Endothelial cell of umbilical vein (primary cell): ENCODE measurements around the gene HES7. TPM values are rescaled to one million over a fixed set of nuclear protein-coding genes. Genes with fewer than 3 reads are reported as not detected.

Experiments
- BruUV-seq: library from RNA; stranded (reverse); fragments of 400-500 nt; replicated peaks from 2 replicates; lab custom pipeline; 2021; lab: Mats Ljungman, UMichigan
- CTCF ChIA-PET: fragments of 300-600, 350-600 bp; sonication (Branson Sonifier 250); formaldehyde crosslinking; loops from one replicate; lab custom pipeline; 2021; ENCODE audit warnings: antibody characterized with exemption, inconsistent platforms; lab: Charles Lee
- POLR2A ChIA-PET: fragments of 300-600, 350-600 bp; sonication (Branson Sonifier 250); formaldehyde crosslinking; loops from one replicate; lab custom pipeline; 2021; ENCODE audit warnings: antibody characterized with exemption, inconsistent platforms; lab: Charles Lee
- DNase-seq: peaks from one replicate; pipeline ENCODE4 v3.0.0-alpha.2; 2011; ENCODE audit warnings: low read depth, low spot score
- FAIRE-seq: peaks from 2 replicates; lab custom pipeline; 2011; peaks lifted over from hg19 to GRCh38; lab: Jason Lieb, UNC
- H2AFZ ChIP-seq: 2 replicates; pipeline ENCODE4 v1.6.0; 2012; ENCODE audit warnings: low read depth, low read length, control low read depth, inconsistent platforms
- H3K27ac ChIP-seq: 2 replicates; pipeline ENCODE4 v1.5.1; 2011; ENCODE audit warnings: low read depth, mild to moderate bottlenecking, control low read depth, low read length, moderate library complexity; ENCODE audit not compliant: insufficient read depth
- H3K27me3 ChIP-seq, 2 experiments: 2 replicates each; pipeline versions ENCODE4 v1.6.0 to v1.6.1; 2011; ENCODE audit warnings: low read length in 2 of 2, mixed read lengths in 1 of 2; ENCODE audit not compliant: control insufficient read depth in 2 of 2, insufficient read depth in 2 of 2
- H3K36me3 ChIP-seq, 2 experiments: 2 replicates in 1 of 2; 3 replicates in 1 of 2; pipeline ENCODE4 v1.5.1; 2011; ENCODE audit warnings: low read length in 2 of 2, mild to moderate bottlenecking in 1 of 2, moderate library complexity in 1 of 2; ENCODE audit not compliant: control insufficient read depth in 2 of 2, insufficient read depth in 2 of 2; ENCODE audit errors: extremely low read depth in 1 of 2
- H3K4me1 ChIP-seq: 3 replicates; pipeline ENCODE4 v1.5.1; 2011; ENCODE audit warnings: mild to moderate bottlenecking, low read length; ENCODE audit not compliant: control insufficient read depth, insufficient read depth; ENCODE audit errors: extremely low read depth
- H3K4me2 ChIP-seq: 2 replicates; pipeline ENCODE4 v1.6.1; 2011; ENCODE audit warnings: low read length, control low read depth, mixed read lengths; ENCODE audit not compliant: insufficient read depth
- H3K4me3 ChIP-seq, 3 experiments: fragments of 200-600 bp in 1 of 3; sonication (generic), shearing (Covaris generic) in 1 of 3; replicated peaks in 1 of 3; 2 replicates each; pipeline ENCODE4 v1.5.1; 2011 to 2016; ENCODE audit warnings: control low read depth in 3 of 3, low read length in 3 of 3, mild to moderate bottlenecking in 2 of 3, inconsistent platforms in 1 of 3, low read depth in 1 of 3, moderate library complexity in 1 of 3; ENCODE audit not compliant: insufficient read depth in 1 of 3
- H3K79me2 ChIP-seq: 2 replicates; pipeline ENCODE4 v1.6.0; 2012; ENCODE audit warnings: low read length, inconsistent platforms; ENCODE audit not compliant: control insufficient read depth, insufficient read depth
- H3K9ac ChIP-seq: replicated peaks from 2 replicates; pipeline ENCODE3; 2011; ENCODE audit warnings: low read length, control low read depth; ENCODE audit not compliant: insufficient read depth; ENCODE audit errors: extremely low read depth
- H3K9me1 ChIP-seq: replicated peaks from 3 replicates; pipeline ENCODE4 v1.6.0; 2011; ENCODE audit warnings: mild to moderate bottlenecking, low read length; ENCODE audit not compliant: control insufficient read depth, insufficient read depth; ENCODE audit errors: extremely low read depth
- H3K9me3 ChIP-seq: replicated peaks from 2 replicates; pipeline ENCODE4 v1.5.1; 2012; ENCODE audit warnings: low read length, inconsistent platforms; ENCODE audit not compliant: control insufficient read depth, insufficient read depth
- H4K20me1 ChIP-seq: replicated peaks from 2 replicates; pipeline ENCODE3; 2011; ENCODE audit warnings: mild to moderate bottlenecking, low read length; ENCODE audit not compliant: control insufficient read depth, insufficient read depth; ENCODE audit errors: extremely low read depth
- EZH2 ChIP-seq: IDR thresholded peaks from 2 replicates; pipeline ENCODE4 v1.6.1; 2012; ENCODE audit warnings: borderline replicate concordance, low read depth, mild to moderate bottlenecking, moderate library complexity, low read length, inconsistent platforms; ENCODE audit not compliant: severe bottlenecking
- FOS ChIP-seq: IDR thresholded peaks from 2 replicates; pipeline ENCODE4 v1.6.1; 2011; ENCODE audit warnings: mild to moderate bottlenecking, low read length, moderate library complexity, borderline replicate concordance; ENCODE audit not compliant: insufficient read depth
- GATA2 ChIP-seq: IDR thresholded peaks from 2 replicates; pipeline ENCODE4 v1.7.0; 2011; ENCODE audit warnings: low read depth, mild to moderate bottlenecking, moderate library complexity, mixed read lengths, low read length; ENCODE audit not compliant: insufficient read length, insufficient read depth
- JUN ChIP-seq: IDR thresholded peaks from 2 replicates; pipeline ENCODE4 v1.6.1; 2011; ENCODE audit warnings: borderline replicate concordance, low read depth; ENCODE audit not compliant: insufficient read length, insufficient read depth
- MAX ChIP-seq: IDR thresholded peaks from 2 replicates; pipeline ENCODE4 v1.6.1; 2011; ENCODE audit not compliant: insufficient read depth, insufficient read length
- MYC ChIP-seq: IDR thresholded peaks from one replicate; pipeline ENCODE4 v1.6.1; 2011; ENCODE audit warnings: mild to moderate bottlenecking, low read depth, low read length
- POLR2A ChIP-seq: IDR thresholded peaks from 2 replicates; pipeline ENCODE4 v1.6.1; 2012; ENCODE audit warnings: low read depth, mild to moderate bottlenecking, control low read depth, low read length
- POLR2AphosphoS5 ChIP-seq: IDR thresholded peaks from 2 replicates; pipeline ENCODE4 v1.6.1; 2012; ENCODE audit warnings: low read depth, mild to moderate bottlenecking, control low read depth, low read length, moderate library complexity; ENCODE audit not compliant: insufficient read depth
- dilution Hi-C: fragments of 300-500 bp; cut with MboI; formaldehyde crosslinking; loops from one replicate; pipeline ENCODE4 v1.15.0; 2019; ENCODE audit warnings: low sequenced_read_pairs; ENCODE audit not compliant: extremely low pct_ligation_motif_present
- intact Hi-C: fragments of 100-400 bp; cut with micrococcal nuclease; formaldehyde crosslinking; loops from one replicate; pipeline ENCODE4 v1.10.0; 2022
- polyA plus RNA-seq, 4 experiments: library from polyadenylated mRNA; depleted of rRNA in 3 of 4; stranded (reverse) in 3 of 4; unstranded in 1 of 4; fragments of >200 nt; gene quantifications; 2 replicates each; pipeline versions ENCODE4 v1.2.1 to v1.2.3, GENCODE V29; 2011 to 2012; ENCODE audit warnings: missing spikeins in 1 of 4
- total RNA-seq: library from RNA; stranded (reverse); gene quantifications from 2 replicates; pipeline ENCODE4 v1.2.3, GENCODE V29; 2021
- TF ChIP-seq, protein P1 (sequence below), 2 donors: IDR thresholded peaks; 1 replicate in 1 of 2; 2 replicates in 1 of 2; pipeline ENCODE4 v1.5.1; 2011; ENCODE audit warnings: low read length in 2 of 2, mild to moderate bottlenecking in 2 of 2, moderate library complexity in 2 of 2, control low read depth in 1 of 2, inconsistent platforms in 1 of 2, low read depth in 1 of 2; ENCODE audit not compliant: insufficient read depth in 1 of 2; ENCODE audit errors: extremely low read depth in 1 of 2

HES7 gene
- total and polyA plus RNA-seq, 2 donors (not counting 3 experiments of a cell fraction or from before 2014, with no cell fraction given): 0.19 to 0.51 TPM

DNA sequence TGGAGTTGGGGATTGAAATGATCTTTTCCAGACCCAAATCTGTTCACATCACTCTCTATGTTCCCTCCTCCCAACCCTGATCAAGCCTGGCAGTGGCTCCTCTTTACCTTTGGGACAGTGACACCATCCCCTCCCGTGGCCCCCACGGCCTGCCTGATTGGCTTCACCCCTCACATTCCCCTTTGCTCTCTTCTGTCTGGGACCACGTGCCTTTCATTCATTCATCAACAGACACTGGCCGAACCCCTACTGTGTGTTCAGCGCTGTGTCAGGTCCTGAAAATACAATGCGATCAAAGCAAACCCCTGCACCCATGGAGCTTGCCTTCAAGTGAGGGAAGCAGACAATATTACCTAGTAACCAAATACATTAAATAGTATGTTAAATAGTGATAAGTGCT, 34.2 kb downstream of the HES7 start:
- Histone ChIP-seq H3K27me3 (peaks cover 2 to 6% of the 10 kb centered on the region in 2 experiments), H3K9me1 (no peaks in the 10 kb centered on the region), H3K4me2 (no peak overlapping the region), H3K79me2 (no peaks in the 10 kb centered on the region), H3K27ac (no peak overlapping the region), H3K36me3 (no peaks in the 10 kb centered on the region), H3K9ac (no peak overlapping the region), H3K4me1 (no peaks in the 10 kb centered on the region), H4K20me1 (no peaks in the 10 kb centered on the region), H3K4me3 (no peak overlapping the region), H3K9me3 (no peaks in the 10 kb centered on the region), H2AFZ (no peak overlapping the region)
- ChIA-PET CTCF (interaction anchor here (1.1 to 13.4 kb wide), 5 partner anchors 15 to 308 kb away, joined by 3 to 167 read pairs (median 15); no protein-coding TSS in a partner anchor), POLR2A (no interaction called here)
- intact Hi-C loops (no loop called here), dilution Hi-C loops (no loop called here)
- DNase-seq (no peak), FAIRE-seq (no peak)
- BruUV-seq: no TSS peak
- TF ChIP-seq MAX (no peak), MYC (no peak), EZH2 (no peak), POLR2AphosphoS5 (no peak), JUN (no peak), POLR2A (no peak), GATA2 (no peak), FOS (no peak)
- TF ChIP-seq, protein P1, sequence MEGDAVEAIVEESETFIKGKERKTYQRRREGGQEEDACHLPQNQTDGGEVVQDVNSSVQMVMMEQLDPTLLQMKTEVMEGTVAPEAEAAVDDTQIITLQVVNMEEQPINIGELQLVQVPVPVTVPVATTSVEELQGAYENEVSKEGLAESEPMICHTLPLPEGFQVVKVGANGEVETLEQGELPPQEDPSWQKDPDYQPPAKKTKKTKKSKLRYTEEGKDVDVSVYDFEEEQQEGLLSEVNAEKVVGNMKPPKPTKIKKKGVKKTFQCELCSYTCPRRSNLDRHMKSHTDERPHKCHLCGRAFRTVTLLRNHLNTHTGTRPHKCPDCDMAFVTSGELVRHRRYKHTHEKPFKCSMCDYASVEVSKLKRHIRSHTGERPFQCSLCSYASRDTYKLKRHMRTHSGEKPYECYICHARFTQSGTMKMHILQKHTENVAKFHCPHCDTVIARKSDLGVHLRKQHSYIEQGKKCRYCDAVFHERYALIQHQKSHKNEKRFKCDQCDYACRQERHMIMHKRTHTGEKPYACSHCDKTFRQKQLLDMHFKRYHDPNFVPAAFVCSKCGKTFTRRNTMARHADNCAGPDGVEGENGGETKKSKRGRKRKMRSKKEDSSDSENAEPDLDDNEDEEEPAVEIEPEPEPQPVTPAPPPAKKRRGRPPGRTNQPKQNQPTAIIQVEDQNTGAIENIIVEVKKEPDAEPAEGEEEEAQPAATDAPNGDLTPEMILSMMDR (IDR thresholded peaks at IDR 0.05; ENCODE audit: extremely low read depth in 1 of 2, insufficient read depth in 1 of 2, low read depth in 1 of 2, low read length in 2 of 2): no peak
